ENCODE results near the gene APEH.
"Not testable (repeated sequence)": the region's sequence is repeated elsewhere in the genome, so short reads cannot be mapped to it uniquely, and the experiment has no call there.

Gene APEH

GRCh38 chr3:49694409-49695070, 20.4 kb downstream of the APEH start:
- not testable (repeated sequence) for DNase-seq

DNA sequence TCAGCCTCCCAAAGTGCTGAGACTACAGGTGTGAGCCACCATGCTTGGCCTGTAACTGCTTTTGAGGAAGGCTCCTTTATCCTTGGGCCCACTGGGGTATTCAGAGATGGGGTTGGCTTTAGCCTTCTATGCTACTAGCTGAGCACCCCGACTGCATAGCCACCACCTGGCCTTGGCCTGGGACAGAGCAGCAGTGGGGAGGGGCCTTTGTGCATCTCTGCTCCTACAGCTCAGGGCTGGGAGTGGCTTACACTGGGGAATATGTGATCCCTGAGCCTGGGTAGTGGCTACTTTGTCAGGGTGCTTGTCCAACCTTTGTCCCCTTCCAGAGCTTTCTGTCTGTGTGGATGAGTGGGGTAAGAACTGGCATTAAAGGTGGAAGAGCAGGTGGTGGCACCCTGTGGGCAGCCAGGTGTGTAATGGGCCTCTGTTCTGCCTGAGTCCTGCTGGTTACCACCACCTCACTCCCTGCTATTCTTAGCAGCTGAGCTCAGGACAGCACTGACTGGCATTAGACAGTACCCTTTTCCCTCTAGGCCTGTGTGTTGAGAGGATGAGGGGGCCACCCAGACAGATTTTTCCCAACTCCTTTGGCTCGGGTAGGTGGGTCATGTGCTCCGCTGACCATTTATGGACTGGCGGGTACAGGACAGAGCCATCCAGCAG, 21.3 kb downstream of the APEH start:
- DNase-seq: not testable (repeated sequence)

DNA sequence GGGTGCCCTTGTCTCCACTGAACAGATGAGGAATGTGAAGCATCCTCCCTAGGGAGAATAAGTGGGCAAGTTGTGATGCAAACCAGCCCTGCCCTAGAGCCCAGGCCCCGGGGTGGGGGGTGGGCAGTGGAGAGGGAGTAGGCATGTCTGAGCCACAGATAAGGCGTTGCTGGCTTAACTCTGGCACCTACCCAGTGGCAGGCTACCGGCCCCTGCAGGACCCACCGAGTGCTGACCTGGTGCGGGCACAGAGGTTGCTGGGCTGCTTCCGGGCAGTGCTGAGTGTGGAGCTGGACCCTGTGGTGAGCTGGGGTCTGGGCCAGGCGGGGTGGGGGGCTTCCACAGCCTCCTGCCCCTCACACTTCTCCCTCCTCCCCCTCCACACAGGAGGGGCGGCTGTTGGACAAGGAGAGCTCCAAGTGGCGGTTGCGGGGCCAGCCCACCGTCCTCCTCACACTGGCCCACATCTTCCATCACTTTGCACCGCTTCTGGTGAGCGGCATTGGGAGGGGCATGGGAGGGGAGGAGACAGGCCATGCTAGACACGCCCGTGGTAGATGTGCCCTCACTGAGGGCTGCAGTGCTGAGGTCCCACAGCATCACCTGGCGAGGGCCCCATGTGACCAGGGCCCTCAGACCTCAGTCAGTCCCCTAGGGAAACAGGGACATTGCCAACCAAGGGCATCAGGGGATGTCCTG, 25.3 kb downstream of the APEH start:
- no peak for DNase-seq

- DNase-seq: no peak
Observed at GRCh38 chr3:49700014-49700413, 25.9 kb downstream of the APEH start.

- no peak for DNase-seq
Observed at GRCh38 chr3:49700453-49701128, 26.4 kb downstream of the APEH start.

DNA sequence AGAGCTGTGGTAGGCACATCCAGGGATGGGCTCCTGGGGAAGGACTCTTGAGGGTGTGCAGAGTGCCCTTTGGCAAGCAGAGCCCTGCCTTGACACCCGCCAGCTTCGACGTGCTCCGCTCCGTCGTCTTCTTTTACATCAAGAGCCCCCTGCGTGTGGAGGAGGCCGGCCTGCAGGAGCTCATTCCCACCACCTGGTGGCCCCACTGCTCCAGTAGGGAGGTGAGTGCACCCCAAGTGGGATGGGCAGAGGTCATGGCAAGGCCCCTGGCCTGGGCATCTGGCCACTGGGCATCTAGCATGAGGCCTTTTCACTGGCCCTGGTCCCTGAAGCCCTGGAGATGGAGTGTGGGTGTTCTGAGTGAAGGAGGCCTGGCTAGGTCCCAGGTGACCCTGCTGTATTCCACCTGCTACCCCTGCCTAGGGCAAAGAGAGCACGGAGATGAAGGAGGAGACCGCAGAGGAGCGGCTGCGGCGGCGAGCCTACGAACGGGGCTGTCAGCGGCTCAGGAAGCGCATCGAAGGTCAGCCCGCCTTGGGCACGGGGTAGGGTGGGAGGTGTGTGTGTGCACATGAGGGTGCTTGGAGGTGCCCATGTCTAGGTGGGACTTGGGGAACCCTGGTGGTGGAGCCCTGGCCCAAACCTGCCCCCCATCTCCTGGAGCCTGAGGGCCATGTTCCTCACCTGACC, 27.4 kb downstream of the APEH start:
- DNase-seq: no peak

DNA sequence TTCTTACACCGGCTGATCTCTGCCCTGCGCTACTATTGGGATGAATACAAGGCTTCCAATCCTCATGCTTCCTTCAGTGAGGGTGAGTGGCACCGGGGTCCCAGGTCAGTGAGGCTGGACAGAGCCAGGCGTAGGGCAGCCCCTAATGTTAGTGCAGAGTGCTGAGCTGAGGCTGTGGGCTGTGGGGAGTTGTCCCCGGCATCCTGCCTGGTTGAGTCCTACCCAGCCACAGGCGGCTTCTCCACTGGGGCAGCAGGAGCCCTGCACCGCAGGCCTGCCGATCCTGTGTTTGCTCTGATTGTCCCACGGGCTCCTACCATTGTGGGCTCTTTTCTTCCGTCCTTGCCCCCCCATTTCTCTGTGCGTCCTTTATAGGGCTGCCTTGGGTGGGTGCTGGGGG, 28.5 kb downstream of the APEH start:
- no peak for DNase-seq

DNA sequence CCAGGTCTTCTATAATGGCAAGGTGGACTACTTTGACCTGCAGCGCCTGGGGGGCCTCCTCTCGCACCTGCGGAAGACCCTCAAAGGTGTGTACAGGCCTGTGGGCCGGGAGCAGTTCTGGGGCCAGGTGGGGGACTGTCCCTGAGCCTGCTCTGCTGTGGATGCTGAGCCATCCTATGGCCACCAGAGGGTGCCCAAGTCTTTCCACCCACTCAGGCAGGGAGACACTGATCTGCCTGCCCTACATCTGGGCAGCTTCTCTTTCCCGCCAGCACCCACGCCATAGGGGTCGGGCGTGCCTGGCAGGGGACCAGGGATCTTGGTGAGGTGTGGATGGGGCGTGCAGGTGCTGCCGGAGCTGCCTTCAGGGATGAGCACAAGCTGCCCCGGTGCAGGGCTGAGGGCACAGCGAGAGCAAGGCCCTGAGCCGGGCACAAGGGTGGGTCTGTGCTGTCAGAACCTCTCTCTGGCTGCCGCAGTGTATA, 29.3 kb downstream of the APEH start:
- peak; percentile 69 for DNase-seq

GRCh38 chr3:49703956-49704355, 29.8 kb downstream of the APEH start:
- DNase-seq: no peak

- DNase-seq: no peak
Observed at GRCh38 chr3:49704629-49705028, 30.5 kb downstream of the APEH start.

GRCh38 chr3:49705390-49705960, 31.3 kb downstream of the APEH start:
- DNase-seq: no peak

DNA sequence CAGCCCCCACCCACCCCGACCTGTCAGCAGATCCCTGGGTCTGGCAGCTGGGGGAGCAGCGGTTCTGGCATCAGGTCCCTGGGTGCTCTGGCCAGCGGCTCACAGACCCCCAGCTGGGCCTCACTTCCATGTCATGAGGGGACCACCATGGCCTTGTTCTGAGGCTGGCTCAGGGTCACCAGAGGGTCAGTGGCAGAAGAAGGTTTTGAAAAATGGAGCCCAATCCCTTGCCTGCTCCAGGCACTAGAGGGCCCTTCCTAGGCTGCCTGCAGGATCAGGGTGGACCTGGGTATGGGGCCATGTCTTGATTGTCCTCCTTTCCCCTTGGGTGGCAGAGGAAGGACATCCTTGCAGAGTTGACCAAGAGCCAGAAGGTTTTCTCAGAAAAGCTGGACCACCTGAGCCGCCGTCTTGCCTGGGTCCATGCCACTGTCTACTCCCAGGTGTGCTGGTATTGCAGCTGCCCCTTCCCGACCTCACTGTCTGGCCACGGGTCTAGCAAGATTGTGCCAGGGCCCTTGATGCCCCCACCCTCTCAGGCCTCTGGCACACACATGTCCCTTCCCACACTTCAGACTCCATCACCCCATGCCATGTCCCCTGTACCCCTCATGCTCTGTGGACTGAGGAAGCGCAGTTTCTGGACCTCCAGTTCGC, 32.4 kb downstream of the APEH start:
- no peak for DNase-seq

DNA sequence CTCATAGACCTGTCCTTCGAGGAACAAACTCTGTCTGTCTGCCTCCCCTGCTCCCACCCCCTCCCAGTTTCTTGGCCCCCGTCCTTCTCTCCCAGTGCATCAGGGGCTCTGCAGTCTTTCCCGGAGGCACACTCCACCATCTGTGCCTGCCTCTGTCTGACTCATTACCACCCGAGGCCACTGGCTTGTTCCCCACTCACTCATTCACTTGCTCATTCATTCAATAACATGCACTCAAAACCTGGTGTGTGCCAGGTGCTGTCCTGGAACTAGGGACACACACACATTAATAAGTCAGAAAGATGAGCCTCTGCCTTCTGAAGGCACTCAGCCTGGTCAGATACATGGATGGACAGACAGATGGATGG, 32.9 kb downstream of the APEH start:
- no peak for DNase-seq

- DNase-seq: no peak
Observed at GRCh38 chr3:49709852-49710251, 35.7 kb downstream of the APEH start.

DNA sequence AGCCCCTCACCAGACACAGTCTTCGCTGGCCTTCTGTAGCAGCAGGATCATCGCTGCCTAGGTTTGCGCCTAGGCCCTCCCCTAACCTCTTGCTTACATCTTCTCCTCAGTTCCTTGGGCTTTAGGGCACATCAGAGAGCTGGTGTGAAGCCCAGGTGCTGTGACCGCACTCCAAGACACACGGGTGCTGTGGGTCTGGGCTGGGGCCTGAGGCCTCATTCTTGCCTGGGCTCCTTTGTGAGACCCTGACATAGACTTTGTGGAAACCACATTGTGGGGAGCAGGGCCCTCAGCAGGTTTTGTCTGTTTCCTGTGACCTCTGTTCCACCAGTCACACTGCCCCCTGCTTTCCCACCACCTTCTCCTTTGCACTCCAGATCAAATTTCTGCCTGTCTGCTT, 37.3 kb downstream of the APEH start:
- DNase-seq: no peak

DNA sequence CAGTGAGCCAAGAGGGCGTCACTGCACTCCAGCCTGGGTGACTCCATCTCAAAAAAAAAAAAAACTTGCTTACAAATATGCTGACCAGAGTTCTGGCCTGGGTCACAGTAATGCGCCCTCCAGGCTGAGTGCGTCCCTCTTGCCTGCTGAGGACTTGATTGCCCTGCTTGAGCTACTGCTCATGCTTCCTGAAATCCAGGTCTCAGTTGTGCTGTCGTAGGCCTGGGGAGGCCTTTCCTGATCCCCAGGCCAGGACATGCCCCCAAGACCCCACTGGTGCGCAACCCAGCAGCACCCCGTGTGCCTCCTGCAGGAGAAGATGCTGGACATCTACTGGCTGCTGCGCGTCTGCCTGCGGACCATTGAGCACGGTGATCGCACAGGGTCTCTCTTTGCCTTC, 38.0 kb downstream of the APEH start:
- DNase-seq: no peak

- DNase-seq: no peak
Observed at GRCh38 chr3:49712631-49713317, 38.6 kb downstream of the APEH start.

- DNase-seq: no peak
Observed at GRCh38 chr3:49713336-49714105, 39.4 kb downstream of the APEH start.

GRCh38 chr3:49714728-49715550, 40.8 kb downstream of the APEH start:
- no peak for DNase-seq

Data from stimulated activated CD8-positive, alpha-beta memory T cell treated with anti-CD3 and anti-CD28 coated beads, Interleukin-4, amount 100 ng/mL, for 48 hours (primary cell).